Stomach (tissue), 4 donors: ENCODE data around the gene TEX26.

Experiments
- CTCF ChIP-seq, 7 experiments: fragments of 450-650 bp in 4 of 7; fragments of 200-600 bp in 3 of 7; sonication (generic) in 3 of 7; IDR thresholded peaks; one replicate each; pipeline ENCODE4 v1.5.1; 2016 to 2019; ENCODE audit warnings: antibody characterized with exemption in 7 of 7, control low read depth in 2 of 7, mild to moderate bottlenecking in 1 of 7
- EP300 ChIP-seq: sonication (generic); formaldehyde crosslinking; IDR thresholded peaks from one replicate; pipeline ENCODE4 v1.6.1; 2017; ENCODE audit warnings: antibody characterized with exemption
- POLR2A ChIP-seq, 4 donors: fragments of 450-650 bp; IDR thresholded peaks; one replicate each; pipeline ENCODE4 v1.6.1; 2016; ENCODE audit warnings: antibody characterized with exemption in 4 of 4, control low read depth in 2 of 4, mild to moderate bottlenecking in 1 of 4, moderate library complexity in 1 of 4
- POLR2AphosphoS5 ChIP-seq, 3 donors: sonication (generic); formaldehyde crosslinking; IDR thresholded peaks; one replicate each; pipeline ENCODE4 v1.6.1; 2016; ENCODE audit warnings: antibody characterized with exemption in 3 of 3

GRCh38 chr13:30898678-30899241, 33.7 kb upstream of the TEX26 start:
- TF ChIP-seq CTCF (IDR thresholded peaks at IDR 0.05) (no peak), POLR2AphosphoS5 (IDR thresholded peaks at IDR 0.05) (peak; percentile 22 to 61 (median 39)), POLR2A (IDR thresholded peaks at IDR 0.05) (no peak), EP300 (peak; percentile 66)
